ENCODE measurements around the gene USP33. TPM values are rescaled to one million over a fixed set of nuclear protein-coding genes. Genes with fewer than 3 reads are reported as not detected.

The USP33 gene
- total and polyA plus RNA-seq, 2 of the 13 experiments (the other 11 are each of a cell fraction or from before 2014, with no cell fraction given), result 32.0 to 49.1 TPM

DNA sequence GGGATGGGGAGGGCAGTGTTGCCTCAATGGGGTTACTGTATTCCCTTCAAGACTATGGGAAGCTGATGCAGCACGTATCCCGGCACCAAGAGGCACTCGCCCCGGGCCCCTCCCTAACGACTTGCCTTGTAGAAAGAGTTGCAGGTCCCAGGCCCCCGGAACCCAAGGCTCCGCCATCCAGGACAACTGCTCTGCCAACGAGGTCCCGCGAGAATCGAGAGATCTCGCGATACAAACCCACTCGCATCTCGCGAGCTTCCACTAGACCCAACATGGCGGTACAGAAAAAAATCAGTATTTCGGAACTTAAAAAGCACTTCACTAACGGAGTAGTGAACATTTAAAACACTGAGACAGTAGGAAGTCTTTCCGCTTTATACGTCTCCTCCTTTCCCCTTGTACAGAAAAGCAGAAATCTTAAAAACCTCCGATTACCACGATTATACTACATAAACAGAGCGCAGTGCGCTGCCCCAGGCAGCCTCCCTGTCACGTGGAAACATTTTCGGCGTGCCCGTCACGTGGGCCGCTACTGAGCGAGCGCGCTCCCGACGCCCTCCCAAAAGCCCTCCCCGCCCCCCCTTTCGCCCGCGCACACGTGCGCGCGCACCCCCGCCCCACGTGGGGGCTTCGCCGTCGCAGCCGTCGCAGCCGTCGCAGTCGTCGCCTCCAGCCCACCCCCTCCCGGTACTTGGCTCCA lies 77.0 kb downstream of the USP33 start, which contains the start of gene ZZZ3 (continued):
- TF ChIP-seq MYNN (CRISPR knock-in tag; IDR thresholded peaks at IDR 0.05; ENCODE audit: low read depth) (no peak), ISL2 (CRISPR knock-in tag; IDR thresholded peaks at IDR 0.05) (no peak), MXD4 (CRISPR knock-in tag; IDR thresholded peaks at IDR 0.05) (peak; percentile 61; the same call in 1 of the 2 replicates), MAF1 (CRISPR knock-in tag; IDR thresholded peaks at IDR 0.05; ENCODE audit: borderline replicate concordance) (no peak; the same call in 1 of the 2 replicates), PAWR (CRISPR knock-in tag; IDR thresholded peaks at IDR 0.05; ENCODE audit: borderline replicate concordance) (no peak), RBM39 (IDR thresholded peaks at IDR 0.05; ENCODE audit: low read depth, low read length, poor library complexity, severe bottlenecking) (peak; percentile 19), RELA (CRISPR knock-in tag; IDR thresholded peaks at IDR 0.05) (no peak), MBD4 (IDR thresholded peaks at IDR 0.05; ENCODE audit: borderline replicate concordance, low read length) (no peak), TBX2 (CRISPR knock-in tag; IDR thresholded peaks at IDR 0.05; ENCODE audit: borderline replicate concordance) (peak; percentile 34; the same call in 1 of the 2 replicates), SMARCE1 (IDR thresholded peaks at IDR 0.05; ENCODE audit: borderline replicate concordance) (no peak), FOXK2 (IDR thresholded peaks at IDR 0.05) (peak; percentile 40; the same call in 1 of the 2 replicates), HES4 (CRISPR knock-in tag; IDR thresholded peaks at IDR 0.05; ENCODE audit: borderline replicate concordance) (no peak)
- TF ChIP-seq, protein P1, sequence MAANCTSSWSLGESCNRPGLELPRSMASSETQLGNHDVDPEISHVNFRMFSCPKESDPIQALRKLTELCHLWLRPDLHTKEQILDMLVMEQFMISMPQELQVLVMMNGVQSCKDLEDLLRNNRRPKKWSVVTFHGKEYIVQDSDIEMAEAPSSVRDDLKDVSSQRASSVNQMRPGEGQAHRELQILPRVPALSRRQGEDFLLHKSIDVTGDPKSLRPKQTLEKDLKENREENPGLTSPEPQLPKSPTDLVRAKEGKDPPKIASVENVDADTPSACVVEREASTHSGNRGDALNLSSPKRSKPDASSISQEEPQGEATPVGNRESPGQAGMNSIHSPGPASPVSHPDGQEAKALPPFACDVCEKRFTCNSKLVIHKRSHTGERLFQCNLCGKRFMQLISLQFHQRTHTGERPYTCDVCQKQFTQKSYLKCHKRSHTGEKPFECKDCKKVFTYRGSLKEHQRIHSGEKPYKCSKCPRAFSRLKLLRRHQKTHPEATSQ (CRISPR knock-in tag; IDR thresholded peaks at IDR 0.05; ENCODE audit: borderline replicate concordance), result peak; percentile 36; the same call in 1 of the 2 replicates
- TF ChIP-seq, protein P2, sequence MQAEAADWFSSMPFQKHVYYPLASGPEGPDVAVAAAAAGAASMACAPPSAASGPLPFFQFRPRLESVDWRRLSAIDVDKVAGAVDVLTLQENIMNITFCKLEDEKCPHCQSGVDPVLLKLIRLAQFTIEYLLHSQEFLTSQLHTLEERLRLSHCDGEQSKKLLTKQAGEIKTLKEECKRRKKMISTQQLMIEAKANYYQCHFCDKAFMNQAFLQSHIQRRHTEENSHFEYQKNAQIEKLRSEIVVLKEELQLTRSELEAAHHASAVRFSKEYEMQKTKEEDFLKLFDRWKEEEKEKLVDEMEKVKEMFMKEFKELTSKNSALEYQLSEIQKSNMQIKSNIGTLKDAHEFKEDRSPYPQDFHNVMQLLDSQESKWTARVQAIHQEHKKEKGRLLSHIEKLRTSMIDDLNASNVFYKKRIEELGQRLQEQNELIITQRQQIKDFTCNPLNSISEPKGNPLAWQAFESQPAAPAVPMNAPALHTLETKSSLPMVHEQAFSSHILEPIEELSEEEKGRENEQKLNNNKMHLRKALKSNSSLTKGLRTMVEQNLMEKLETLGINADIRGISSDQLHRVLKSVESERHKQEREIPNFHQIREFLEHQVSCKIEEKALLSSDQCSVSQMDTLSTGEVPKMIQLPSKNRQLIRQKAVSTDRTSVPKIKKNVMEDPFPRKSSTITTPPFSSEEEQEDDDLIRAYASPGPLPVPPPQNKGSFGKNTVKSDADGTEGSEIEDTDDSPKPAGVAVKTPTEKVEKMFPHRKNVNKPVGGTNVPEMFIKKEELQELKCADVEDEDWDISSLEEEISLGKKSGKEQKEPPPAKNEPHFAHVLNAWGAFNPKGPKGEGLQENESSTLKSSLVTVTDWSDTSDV (CRISPR knock-in tag; IDR thresholded peaks at IDR 0.05), result no peak
- TF ChIP-seq, protein P3, sequence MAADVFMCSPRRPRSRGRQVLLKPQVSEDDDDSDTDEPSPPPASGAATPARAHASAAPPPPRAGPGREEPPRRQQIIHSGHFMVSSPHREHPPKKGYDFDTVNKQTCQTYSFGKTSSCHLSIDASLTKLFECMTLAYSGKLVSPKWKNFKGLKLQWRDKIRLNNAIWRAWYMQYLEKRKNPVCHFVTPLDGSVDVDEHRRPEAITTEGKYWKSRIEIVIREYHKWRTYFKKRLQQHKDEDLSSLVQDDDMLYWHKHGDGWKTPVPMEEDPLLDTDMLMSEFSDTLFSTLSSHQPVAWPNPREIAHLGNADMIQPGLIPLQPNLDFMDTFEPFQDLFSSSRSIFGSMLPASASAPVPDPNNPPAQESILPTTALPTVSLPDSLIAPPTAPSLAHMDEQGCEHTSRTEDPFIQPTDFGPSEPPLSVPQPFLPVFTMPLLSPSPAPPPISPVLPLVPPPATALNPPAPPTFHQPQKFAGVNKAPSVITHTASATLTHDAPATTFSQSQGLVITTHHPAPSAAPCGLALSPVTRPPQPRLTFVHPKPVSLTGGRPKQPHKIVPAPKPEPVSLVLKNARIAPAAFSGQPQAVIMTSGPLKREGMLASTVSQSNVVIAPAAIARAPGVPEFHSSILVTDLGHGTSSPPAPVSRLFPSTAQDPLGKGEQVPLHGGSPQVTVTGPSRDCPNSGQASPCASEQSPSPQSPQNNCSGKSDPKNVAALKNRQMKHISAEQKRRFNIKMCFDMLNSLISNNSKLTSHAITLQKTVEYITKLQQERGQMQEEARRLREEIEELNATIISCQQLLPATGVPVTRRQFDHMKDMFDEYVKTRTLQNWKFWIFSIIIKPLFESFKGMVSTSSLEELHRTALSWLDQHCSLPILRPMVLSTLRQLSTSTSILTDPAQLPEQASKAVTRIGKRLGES (CRISPR knock-in tag; IDR thresholded peaks at IDR 0.05; ENCODE audit: borderline replicate concordance), result 0 out of 2 replicates have a peak, but pooled peaks have one; percentile 49
- TF ChIP-seq, protein P4, sequence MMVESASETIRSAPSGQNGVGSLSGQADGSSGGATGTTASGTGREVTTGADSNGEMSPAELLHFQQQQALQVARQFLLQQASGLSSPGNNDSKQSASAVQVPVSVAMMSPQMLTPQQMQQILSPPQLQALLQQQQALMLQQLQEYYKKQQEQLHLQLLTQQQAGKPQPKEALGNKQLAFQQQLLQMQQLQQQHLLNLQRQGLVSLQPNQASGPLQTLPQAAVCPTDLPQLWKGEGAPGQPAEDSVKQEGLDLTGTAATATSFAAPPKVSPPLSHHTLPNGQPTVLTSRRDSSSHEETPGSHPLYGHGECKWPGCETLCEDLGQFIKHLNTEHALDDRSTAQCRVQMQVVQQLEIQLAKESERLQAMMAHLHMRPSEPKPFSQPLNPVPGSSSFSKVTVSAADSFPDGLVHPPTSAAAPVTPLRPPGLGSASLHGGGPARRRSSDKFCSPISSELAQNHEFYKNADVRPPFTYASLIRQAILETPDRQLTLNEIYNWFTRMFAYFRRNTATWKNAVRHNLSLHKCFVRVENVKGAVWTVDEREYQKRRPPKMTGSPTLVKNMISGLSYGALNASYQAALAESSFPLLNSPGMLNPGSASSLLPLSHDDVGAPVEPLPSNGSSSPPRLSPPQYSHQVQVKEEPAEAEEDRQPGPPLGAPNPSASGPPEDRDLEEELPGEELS (CRISPR knock-in tag; IDR thresholded peaks at IDR 0.05), result no peak
- TF ChIP-seq, protein P5, sequence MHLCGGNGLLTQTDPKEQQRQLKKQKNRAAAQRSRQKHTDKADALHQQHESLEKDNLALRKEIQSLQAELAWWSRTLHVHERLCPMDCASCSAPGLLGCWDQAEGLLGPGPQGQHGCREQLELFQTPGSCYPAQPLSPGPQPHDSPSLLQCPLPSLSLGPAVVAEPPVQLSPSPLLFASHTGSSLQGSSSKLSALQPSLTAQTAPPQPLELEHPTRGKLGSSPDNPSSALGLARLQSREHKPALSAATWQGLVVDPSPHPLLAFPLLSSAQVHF (CRISPR knock-in tag; IDR thresholded peaks at IDR 0.05), result no peak; the same call in 1 of the 2 replicates
- TF ChIP-seq, protein P6, sequence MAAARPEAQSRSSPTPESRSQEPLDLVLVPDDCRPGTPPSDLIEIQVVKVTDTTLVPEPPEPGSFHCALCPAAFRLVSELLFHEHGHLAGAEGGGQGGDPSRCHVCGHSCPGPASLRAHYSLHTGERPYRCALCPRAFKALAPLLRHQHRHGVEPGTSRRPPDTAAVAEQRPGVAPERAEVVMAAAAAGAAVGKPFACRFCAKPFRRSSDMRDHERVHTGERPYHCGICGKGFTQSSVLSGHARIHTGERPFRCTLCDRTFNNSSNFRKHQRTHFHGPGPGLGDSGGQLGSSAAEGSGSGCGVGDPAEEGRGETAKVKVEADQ (CRISPR knock-in tag; IDR thresholded peaks at IDR 0.05; ENCODE audit: borderline replicate concordance), result no peak
